DND-41 (cell line): ENCODE results near the gene GREM2.

Experiments
- CTCF ChIP-seq: IDR thresholded peaks from 2 replicates; pipeline ENCODE4 v1.5.1; 2012; ENCODE audit warnings: borderline replicate concordance, low read length, moderate library complexity, mild to moderate bottlenecking; ENCODE audit not compliant: poor library complexity, severe bottlenecking; ENCODE audit errors: extremely low read depth
- EZH2 ChIP-seq: IDR thresholded peaks from 3 replicates; pipeline ENCODE4 v1.6.1; 2012; ENCODE audit warnings: borderline replicate concordance, low read depth, mild to moderate bottlenecking, moderate library complexity, low read length, inconsistent platforms; ENCODE audit not compliant: severe bottlenecking

- TF ChIP-seq CTCF (no peak), EZH2 (no peak)
Measured at GRCh38 chr1:240500647-240501046, 111.3 kb downstream of the GREM2 start.
